Panc1 (cell line): Measurements from ENCODE around the gene CIROP.

Source experiments
- CTCF ChIP-seq: fragments of 450-650 bp; IDR thresholded peaks from 2 replicates; pipeline ENCODE4 v1.5.1; 2017; ENCODE audit warnings: mild to moderate bottlenecking
- POLR2AphosphoS5 ChIP-seq: IDR thresholded peaks from 2 replicates; pipeline ENCODE4 v1.6.1; 2012; ENCODE audit warnings: mild to moderate bottlenecking, low read depth, low read length, moderate library complexity
- REST ChIP-seq, 2 experiments: IDR thresholded peaks; 2 replicates each; pipeline ENCODE4 v1.6.1; 2011 to 2012; ENCODE audit warnings: low read depth in 2 of 2, control low read depth in 1 of 2, low read length in 1 of 2, mild to moderate bottlenecking in 1 of 2, moderate library complexity in 1 of 2; ENCODE audit not compliant: insufficient read depth in 1 of 2
- SIN3A ChIP-seq: IDR thresholded peaks from 2 replicates; pipeline ENCODE4 v1.6.1; 2012; ENCODE audit warnings: low read depth, mild to moderate bottlenecking, low read length, moderate library complexity, borderline replicate concordance; ENCODE audit not compliant: insufficient read depth
- TCF7L2 ChIP-seq: IDR thresholded peaks from 2 replicates; pipeline ENCODE4 v1.6.1; 2011; ENCODE audit warnings: mild to moderate bottlenecking, low read depth, low read length, inconsistent platforms

GRCh38 chr14:23114669-23115038, 9.9 kb upstream of the CIROP start:
- TF ChIP-seq CTCF (no peak), REST (IDR thresholded peaks at IDR 0.05; ENCODE audit: insufficient read depth in 1 of 2, low read depth in 2 of 2, low read length in 1 of 2) (no peak), SIN3A (no peak), POLR2AphosphoS5 (no peak), TCF7L2 (no peak)
